ENCODE measurements around the gene SVOP. TPM values are rescaled to one million over a fixed set of nuclear protein-coding genes. Genes with fewer than 3 reads are reported as not detected.

The SVOP gene
- total RNA-seq, 6 experiments from 2014 or later: not detected

GRCh38 chr12:108933949-108934348, 86.9 kb downstream of the SVOP start:
- ATAC-seq: no peak
- 82% methylated on average over 6 of the region's 6 CpGs for WGBS (ENCODE audit: insufficient coverage, low coverage, low lambda C conversion rate, missing lambda C conversion rate)

GRCh38 chr12:108930756-108931155, 90.1 kb downstream of the SVOP start:
- DNase-seq (no peak), ATAC-seq (peak in 1 of 4 donors; percentile 14)
- Histone ChIP-seq H3K27me3 (no peaks in the 10 kb centered on the region), H3K27ac (no peak overlapping the region), H3K9me3 (no peaks in the 10 kb centered on the region), H3K4me1 (peaks cover 0 to 6% (median 3%) of the 10 kb centered on the region in 4 donors), H3K4me3 (no peak overlapping the region), H3K36me3 (no peaks in the 10 kb centered on the region)
- no peak for TF ChIP-seq POLR2A (IDR thresholded peaks at IDR 0.05)
- TF ChIP-seq CTCF (IDR thresholded peaks at IDR 0.05): no peak
- intact Hi-C loops (cut with DNase I): no loop called here
- 94% methylated on average over 3 of the region's 3 CpGs for WGBS (ENCODE audit: insufficient coverage, low coverage, low lambda C conversion rate, missing lambda C conversion rate)

More at GRCh38 chr12:108933949-108934348, 86.9 kb downstream of the SVOP start:
- H3K4me3 ChIP-seq: no peak overlapping the region
- H3K4me1 ChIP-seq: peaks cover 0 to 6% (median 3%) of the 10 kb centered on the region in 4 donors
- no peaks in the 10 kb centered on the region for H3K27me3 ChIP-seq
- TF ChIP-seq CTCF (IDR thresholded peaks at IDR 0.05): no peak
- TF ChIP-seq POLR2A (IDR thresholded peaks at IDR 0.05): no peak
- H3K9me3 ChIP-seq: no peaks in the 10 kb centered on the region
- intact Hi-C loops (cut with DNase I): no loop called here
- H3K27ac ChIP-seq: no peak overlapping the region
- no peaks in the 10 kb centered on the region for H3K36me3 ChIP-seq
- no peak for DNase-seq

- intact Hi-C loops (cut with DNase I): no loop called here
- Histone ChIP-seq H3K27me3 (no peaks in the 10 kb centered on the region), H3K9me3 (no peaks in the 10 kb centered on the region), H3K4me1 (peaks cover 0 to 6% (median 3%) of the 10 kb centered on the region in 4 donors), H3K27ac (peak overlapping the region in 2 of 3 donors; percentile 6 to 21), H3K4me3 (no peak overlapping the region), H3K36me3 (no peaks in the 10 kb centered on the region)
- no peak for TF ChIP-seq CTCF (IDR thresholded peaks at IDR 0.05)
- no peak for TF ChIP-seq POLR2A (IDR thresholded peaks at IDR 0.05)
- 5% methylated on average over 5 of the region's 5 CpGs for WGBS (ENCODE audit: insufficient coverage, low coverage, low lambda C conversion rate, missing lambda C conversion rate)
- ATAC-seq (peak; percentile 81 to 98 (median 84)), DNase-seq (no peak)
These were observed 90.7 kb downstream of the SVOP start for GRCh38 chr12:108930155-108930554.

GRCh38 chr12:108928695-108929094, 92.2 kb downstream of the SVOP start:
- peaks cover 0 to 6% (median 3%) of the 10 kb centered on the region in 4 donors for H3K4me1 ChIP-seq
- H3K36me3 ChIP-seq: no peaks in the 10 kb centered on the region
- ATAC-seq (no peak), DNase-seq (no peak)
- H3K27me3 ChIP-seq: no peaks in the 10 kb centered on the region
- H3K4me3 ChIP-seq: no peak overlapping the region
- H3K9me3 ChIP-seq: no peaks in the 10 kb centered on the region
- intact Hi-C loops (cut with DNase I): no loop called here
- no peak overlapping the region for H3K27ac ChIP-seq
- TF ChIP-seq POLR2A (IDR thresholded peaks at IDR 0.05): no peak
- no peak for TF ChIP-seq CTCF (IDR thresholded peaks at IDR 0.05)
- WGBS (ENCODE audit: insufficient coverage, low coverage, low lambda C conversion rate, missing lambda C conversion rate): 99% methylated on average over 6 of the region's 8 CpGs

GRCh38 chr12:108922918-108923317, 98.0 kb downstream of the SVOP start:
- Histone ChIP-seq H3K4me1 (peaks cover 0 to 9% (median 0%) of the 10 kb centered on the region in 4 donors), H3K36me3 (no peaks in the 10 kb centered on the region), H3K9me3 (no peaks in the 10 kb centered on the region), H3K4me3 (no peak overlapping the region), H3K27ac (no peak overlapping the region), H3K27me3 (no peaks in the 10 kb centered on the region)
- TF ChIP-seq CTCF (IDR thresholded peaks at IDR 0.05) (no peak), POLR2A (IDR thresholded peaks at IDR 0.05) (no peak)
- intact Hi-C loops (cut with DNase I): no loop called here
- 92% methylated on average over 3 of the region's 3 CpGs for WGBS (ENCODE audit: insufficient coverage, low coverage, low lambda C conversion rate, missing lambda C conversion rate)
- ATAC-seq (no peak), DNase-seq (no peak)
